Neural progenitor cell (in vitro differentiated cells): Measurements from ENCODE around the gene CES2.

Experiments used
- EZH2 ChIP-seq: fragments of 200-600 bp; sonication (generic); IDR thresholded peaks from 2 replicates; pipeline ENCODE4 v1.6.1; 2017; ENCODE audit warnings: antibody characterized with exemption, mild to moderate bottlenecking, moderate library complexity
- TF ChIP-seq, protein P1 (sequence below): fragments of 200-600 bp; sonication (generic); IDR thresholded peaks from 2 replicates; pipeline ENCODE4 v1.5.1; 2017; ENCODE audit warnings: antibody characterized with exemption, mild to moderate bottlenecking

- TF ChIP-seq EZH2: no peak
- TF ChIP-seq, protein P1, sequence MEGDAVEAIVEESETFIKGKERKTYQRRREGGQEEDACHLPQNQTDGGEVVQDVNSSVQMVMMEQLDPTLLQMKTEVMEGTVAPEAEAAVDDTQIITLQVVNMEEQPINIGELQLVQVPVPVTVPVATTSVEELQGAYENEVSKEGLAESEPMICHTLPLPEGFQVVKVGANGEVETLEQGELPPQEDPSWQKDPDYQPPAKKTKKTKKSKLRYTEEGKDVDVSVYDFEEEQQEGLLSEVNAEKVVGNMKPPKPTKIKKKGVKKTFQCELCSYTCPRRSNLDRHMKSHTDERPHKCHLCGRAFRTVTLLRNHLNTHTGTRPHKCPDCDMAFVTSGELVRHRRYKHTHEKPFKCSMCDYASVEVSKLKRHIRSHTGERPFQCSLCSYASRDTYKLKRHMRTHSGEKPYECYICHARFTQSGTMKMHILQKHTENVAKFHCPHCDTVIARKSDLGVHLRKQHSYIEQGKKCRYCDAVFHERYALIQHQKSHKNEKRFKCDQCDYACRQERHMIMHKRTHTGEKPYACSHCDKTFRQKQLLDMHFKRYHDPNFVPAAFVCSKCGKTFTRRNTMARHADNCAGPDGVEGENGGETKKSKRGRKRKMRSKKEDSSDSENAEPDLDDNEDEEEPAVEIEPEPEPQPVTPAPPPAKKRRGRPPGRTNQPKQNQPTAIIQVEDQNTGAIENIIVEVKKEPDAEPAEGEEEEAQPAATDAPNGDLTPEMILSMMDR: no peak
Measured at GRCh38 chr16:66984892-66985311, 49.6 kb downstream of the CES2 start.
